Measurements from ENCODE around the gene RUFY1. TPM values are rescaled to one million over a fixed set of nuclear protein-coding genes. Genes with fewer than 3 reads are reported as not detected.
"Not testable (repeated sequence)": the region's sequence is repeated elsewhere in the genome, so short reads cannot be mapped to it uniquely, and the experiment has no call there.

Gene RUFY1, protein sequence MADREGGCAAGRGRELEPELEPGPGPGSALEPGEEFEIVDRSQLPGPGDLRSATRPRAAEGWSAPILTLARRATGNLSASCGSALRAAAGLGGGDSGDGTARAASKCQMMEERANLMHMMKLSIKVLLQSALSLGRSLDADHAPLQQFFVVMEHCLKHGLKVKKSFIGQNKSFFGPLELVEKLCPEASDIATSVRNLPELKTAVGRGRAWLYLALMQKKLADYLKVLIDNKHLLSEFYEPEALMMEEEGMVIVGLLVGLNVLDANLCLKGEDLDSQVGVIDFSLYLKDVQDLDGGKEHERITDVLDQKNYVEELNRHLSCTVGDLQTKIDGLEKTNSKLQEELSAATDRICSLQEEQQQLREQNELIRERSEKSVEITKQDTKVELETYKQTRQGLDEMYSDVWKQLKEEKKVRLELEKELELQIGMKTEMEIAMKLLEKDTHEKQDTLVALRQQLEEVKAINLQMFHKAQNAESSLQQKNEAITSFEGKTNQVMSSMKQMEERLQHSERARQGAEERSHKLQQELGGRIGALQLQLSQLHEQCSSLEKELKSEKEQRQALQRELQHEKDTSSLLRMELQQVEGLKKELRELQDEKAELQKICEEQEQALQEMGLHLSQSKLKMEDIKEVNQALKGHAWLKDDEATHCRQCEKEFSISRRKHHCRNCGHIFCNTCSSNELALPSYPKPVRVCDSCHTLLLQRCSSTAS
- 10 to 100 TPM; 17.6 to 24.2 (median 19.5) TPM for total RNA-seq
- long read RNA-seq, partial matches to known transcripts: 1 of 2 reads
- long read RNA-seq, other reads (novel, unspliced or antisense): 1 of 2 reads

DNA sequence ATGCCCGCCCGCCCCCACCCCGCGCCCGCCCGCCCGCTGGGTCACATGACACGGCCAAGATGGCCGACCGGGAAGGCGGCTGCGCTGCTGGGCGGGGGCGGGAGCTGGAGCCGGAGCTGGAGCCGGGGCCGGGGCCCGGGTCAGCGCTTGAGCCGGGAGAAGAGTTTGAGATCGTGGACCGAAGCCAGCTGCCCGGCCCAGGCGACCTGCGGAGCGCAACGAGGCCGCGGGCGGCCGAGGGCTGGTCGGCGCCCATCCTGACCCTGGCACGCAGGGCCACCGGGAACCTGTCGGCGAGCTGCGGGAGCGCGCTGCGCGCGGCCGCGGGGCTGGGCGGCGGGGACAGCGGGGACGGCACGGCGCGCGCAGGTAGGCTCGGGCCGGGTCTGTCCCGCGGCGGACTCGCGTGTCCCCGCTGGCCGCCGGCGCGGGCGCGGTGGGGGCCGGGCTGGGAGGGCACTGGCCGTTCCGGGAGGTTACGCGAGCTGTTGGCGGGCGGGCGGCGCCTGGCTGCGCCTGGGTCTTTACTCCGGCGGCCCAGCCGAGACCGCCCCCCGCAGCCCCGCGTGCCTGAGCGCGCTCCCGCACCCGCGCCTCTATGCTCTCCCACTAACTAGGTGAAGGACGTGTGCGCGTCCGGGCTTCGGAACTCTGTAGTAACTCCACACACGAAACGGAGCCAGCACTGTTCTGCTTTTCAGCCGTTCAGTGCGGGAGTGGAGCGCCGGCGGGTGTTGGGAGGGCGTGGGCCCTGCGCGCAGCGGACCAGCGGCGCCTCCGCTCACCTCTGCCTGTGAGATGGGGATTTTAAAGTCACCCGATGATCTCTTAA lies at the start of gene RUFY1:
RUFY1 (plus strand) TSS at position 44 of the 832 bp plus-strand sequence; CDS start at position 60, 16 bp downstream.
- 0% methylated on average over 6 of the region's 109 CpGs for WGBS (ENCODE audit: insufficient coverage, low coverage, low lambda C conversion rate, missing lambda C conversion rate)
- ATAC-seq (peak; percentile 83 to 93 (median 88)), DNase-seq (peak; percentile 92 to 94 (median 93))
- Histone ChIP-seq H3K27me3 (no peaks in the 10 kb centered on the region), H3K9me3 (no peaks in the 10 kb centered on the region), H3K4me3 (peak within 1 kb of the TSS; percentile 79 to 96 (median 92)), H3K4me1 (peaks cover 0 to 15% (median 1%) of the 10 kb centered on the region in 4 donors), H3K36me3 (no peaks in the 10 kb centered on the region), H3K27ac (peak within 1 kb of the TSS; percentile 83 to 96 (median 90))
- peak; percentile 82 for TF ChIP-seq POLR2A (IDR thresholded peaks at IDR 0.05)
- TF ChIP-seq, protein P1, sequence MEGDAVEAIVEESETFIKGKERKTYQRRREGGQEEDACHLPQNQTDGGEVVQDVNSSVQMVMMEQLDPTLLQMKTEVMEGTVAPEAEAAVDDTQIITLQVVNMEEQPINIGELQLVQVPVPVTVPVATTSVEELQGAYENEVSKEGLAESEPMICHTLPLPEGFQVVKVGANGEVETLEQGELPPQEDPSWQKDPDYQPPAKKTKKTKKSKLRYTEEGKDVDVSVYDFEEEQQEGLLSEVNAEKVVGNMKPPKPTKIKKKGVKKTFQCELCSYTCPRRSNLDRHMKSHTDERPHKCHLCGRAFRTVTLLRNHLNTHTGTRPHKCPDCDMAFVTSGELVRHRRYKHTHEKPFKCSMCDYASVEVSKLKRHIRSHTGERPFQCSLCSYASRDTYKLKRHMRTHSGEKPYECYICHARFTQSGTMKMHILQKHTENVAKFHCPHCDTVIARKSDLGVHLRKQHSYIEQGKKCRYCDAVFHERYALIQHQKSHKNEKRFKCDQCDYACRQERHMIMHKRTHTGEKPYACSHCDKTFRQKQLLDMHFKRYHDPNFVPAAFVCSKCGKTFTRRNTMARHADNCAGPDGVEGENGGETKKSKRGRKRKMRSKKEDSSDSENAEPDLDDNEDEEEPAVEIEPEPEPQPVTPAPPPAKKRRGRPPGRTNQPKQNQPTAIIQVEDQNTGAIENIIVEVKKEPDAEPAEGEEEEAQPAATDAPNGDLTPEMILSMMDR (IDR thresholded peaks at IDR 0.05): peak in 1 of 4 donors; percentile 45
- intact Hi-C loops (cut with DNase I): no loop called here

DNA sequence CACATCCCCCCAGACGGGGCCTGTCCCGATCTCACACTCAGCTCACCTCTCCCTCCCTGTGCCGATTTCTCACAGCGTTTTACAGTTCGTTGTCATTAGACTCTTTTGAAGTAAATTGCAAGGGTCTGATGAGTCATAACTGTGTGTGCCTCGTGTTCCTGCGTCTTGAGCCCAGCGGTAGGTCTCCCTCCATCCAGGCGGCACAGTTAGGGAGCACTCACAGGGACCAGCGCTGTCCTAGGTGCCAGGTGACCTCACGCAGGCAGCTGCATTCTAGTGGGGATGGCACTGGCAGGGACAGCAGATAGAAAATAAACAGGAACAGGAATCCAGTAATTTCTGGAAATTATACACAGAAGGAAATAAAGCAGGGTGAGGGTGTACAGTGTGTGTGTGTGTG lies 48.4 kb upstream of the RUFY1 start:
- H3K27ac ChIP-seq; ATAC-seq; H3K4me3 ChIP-seq; DNase-seq; H3K4me1 ChIP-seq; intact Hi-C loops (cut with DNase I); H3K36me3 ChIP-seq; H3K9me3 ChIP-seq; H3K27me3 ChIP-seq: not testable (repeated sequence)
- no CpG with 5 or more reads among the region's 11 CpGs for WGBS (ENCODE audit: insufficient coverage, low coverage, low lambda C conversion rate, missing lambda C conversion rate)

DNA sequence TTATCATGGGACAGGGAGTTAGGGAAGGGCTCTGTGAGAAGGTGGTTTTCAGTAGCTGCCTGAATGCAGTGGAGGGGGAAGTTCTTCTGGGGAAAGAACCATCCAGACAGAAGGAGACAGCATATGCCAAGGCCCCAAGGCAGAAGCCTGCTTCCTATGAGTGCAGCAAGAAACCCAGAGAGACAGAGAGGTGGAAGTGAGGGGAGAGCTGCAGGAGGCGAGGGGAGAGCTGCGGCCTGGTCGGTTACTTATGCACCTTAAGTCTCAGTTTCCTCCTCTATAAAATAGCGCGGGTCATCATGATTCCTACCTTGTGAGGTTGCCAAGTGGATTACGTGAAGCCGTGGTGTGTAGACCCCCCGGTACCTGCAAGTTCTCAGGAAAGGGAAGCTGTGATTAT lies 47.9 kb upstream of the RUFY1 start:
- H3K4me3 ChIP-seq; intact Hi-C loops (cut with DNase I); H3K27me3 ChIP-seq; H3K4me1 ChIP-seq; DNase-seq; H3K27ac ChIP-seq; ATAC-seq; H3K36me3 ChIP-seq; H3K9me3 ChIP-seq: not testable (repeated sequence)
- 67% methylated on average over 1 of the region's 8 CpGs for WGBS (ENCODE audit: insufficient coverage, low coverage, low lambda C conversion rate, missing lambda C conversion rate)

DNA sequence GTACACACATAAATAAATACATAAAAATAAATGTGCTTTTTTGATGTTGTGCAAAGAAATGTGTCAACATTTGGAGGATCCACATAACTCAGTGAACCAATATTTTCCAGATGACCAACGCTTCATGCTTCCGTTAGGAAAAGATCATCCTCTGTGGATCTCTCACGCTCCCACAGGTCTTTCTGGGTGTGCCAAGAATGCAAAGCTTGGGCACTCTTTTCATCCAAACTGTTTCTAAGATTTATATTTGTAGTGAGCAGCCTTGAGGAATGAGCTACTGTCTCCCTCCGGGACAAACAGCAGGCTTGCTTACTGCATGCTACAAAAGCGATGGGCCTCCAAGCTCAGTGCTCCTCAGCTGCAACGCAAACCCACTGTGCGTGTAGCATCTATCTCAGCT lies 46.2 kb upstream of the RUFY1 start:
- Histone ChIP-seq H3K36me3 (no peaks in the 10 kb centered on the region), H3K9me3 (no peaks in the 10 kb centered on the region), H3K4me1 (peaks cover 0 to 5% (median 2%) of the 10 kb centered on the region in 4 donors), H3K4me3 (no peak overlapping the region), H3K27me3 (no peaks in the 10 kb centered on the region), H3K27ac (no peak overlapping the region)
- 55% methylated on average over 5 of the region's 7 CpGs for whole genome bisulfite sequencing (ENCODE audit: insufficient coverage, low coverage, low lambda C conversion rate, missing lambda C conversion rate)
- no peak for TF ChIP-seq POLR2A (IDR thresholded peaks at IDR 0.05)
- TF ChIP-seq, protein P1 (IDR thresholded peaks at IDR 0.05): no peak
- ATAC-seq (no peak), DNase-seq (no peak)
- intact Hi-C loops (cut with DNase I): no loop called here

Measured in right lobe of liver (tissue), 6 donors.